ENCODE results near the gene SHB. TPM values are rescaled to one million over a fixed set of nuclear protein-coding genes. Genes with fewer than 3 reads are reported as not detected.

The SHB gene
- total and polyA plus RNA-seq, 2 donors from 2014 or later: 16.4 to 39.8 TPM

DNA sequence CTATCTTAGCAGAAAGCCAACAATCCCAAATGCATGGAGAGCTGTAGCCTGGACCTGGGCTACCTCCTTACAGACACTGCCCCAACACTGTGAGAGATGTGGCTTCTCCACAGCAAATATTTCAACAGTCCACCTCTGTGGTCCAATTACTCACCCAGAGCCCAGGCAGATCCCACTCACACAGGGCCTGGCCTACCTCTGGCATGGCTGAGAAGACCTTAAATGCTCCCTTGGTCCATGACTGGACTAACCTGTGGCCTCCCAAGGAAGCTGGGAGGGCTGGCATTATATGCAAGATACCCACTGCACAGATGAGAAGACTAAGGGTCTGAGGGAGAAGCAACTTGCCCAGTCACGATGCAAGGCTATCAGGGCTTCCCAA is 142.3 kb downstream of the SHB start:
- Histone ChIP-seq H3K4me3 (ENCODE audit: low read length in 3 of 3) (no peak overlapping the region), H3K4me1 (ENCODE audit: control insufficient read depth in 2 of 3, insufficient read depth in 2 of 3, low read depth in 1 of 3, low read length in 3 of 3) (peaks cover 0 to 30% (median 27%) of the 10 kb centered on the region in 3 donors), H3K9me3 (ENCODE audit: control insufficient read depth in 2 of 3, insufficient read depth in 1 of 3, low read length in 3 of 3) (no peaks in the 10 kb centered on the region), H3K9ac (ENCODE audit: low read length in 3 of 3) (peak overlapping the region in 1 of 3 donors; percentile 17), H3K36me3 (ENCODE audit: control insufficient read depth in 2 of 3, insufficient read depth in 3 of 3, low read length in 3 of 3) (no peaks in the 10 kb centered on the region), H3K27me3 (ENCODE audit: control insufficient read depth, insufficient read depth, low read length) (no peaks in the 10 kb centered on the region), H3K27ac (ENCODE audit: low read depth in 2 of 2, low read length in 2 of 2) (no peak overlapping the region)
- TF ChIP-seq, protein P1, sequence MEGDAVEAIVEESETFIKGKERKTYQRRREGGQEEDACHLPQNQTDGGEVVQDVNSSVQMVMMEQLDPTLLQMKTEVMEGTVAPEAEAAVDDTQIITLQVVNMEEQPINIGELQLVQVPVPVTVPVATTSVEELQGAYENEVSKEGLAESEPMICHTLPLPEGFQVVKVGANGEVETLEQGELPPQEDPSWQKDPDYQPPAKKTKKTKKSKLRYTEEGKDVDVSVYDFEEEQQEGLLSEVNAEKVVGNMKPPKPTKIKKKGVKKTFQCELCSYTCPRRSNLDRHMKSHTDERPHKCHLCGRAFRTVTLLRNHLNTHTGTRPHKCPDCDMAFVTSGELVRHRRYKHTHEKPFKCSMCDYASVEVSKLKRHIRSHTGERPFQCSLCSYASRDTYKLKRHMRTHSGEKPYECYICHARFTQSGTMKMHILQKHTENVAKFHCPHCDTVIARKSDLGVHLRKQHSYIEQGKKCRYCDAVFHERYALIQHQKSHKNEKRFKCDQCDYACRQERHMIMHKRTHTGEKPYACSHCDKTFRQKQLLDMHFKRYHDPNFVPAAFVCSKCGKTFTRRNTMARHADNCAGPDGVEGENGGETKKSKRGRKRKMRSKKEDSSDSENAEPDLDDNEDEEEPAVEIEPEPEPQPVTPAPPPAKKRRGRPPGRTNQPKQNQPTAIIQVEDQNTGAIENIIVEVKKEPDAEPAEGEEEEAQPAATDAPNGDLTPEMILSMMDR (IDR thresholded peaks at IDR 0.05; ENCODE audit: borderline replicate concordance, extremely low read depth, insufficient read depth): no peak
- FAIRE-seq: no peak
- no peak for DNase-seq
- intact Hi-C loops (cut with DNase I): no loop called here

DNA sequence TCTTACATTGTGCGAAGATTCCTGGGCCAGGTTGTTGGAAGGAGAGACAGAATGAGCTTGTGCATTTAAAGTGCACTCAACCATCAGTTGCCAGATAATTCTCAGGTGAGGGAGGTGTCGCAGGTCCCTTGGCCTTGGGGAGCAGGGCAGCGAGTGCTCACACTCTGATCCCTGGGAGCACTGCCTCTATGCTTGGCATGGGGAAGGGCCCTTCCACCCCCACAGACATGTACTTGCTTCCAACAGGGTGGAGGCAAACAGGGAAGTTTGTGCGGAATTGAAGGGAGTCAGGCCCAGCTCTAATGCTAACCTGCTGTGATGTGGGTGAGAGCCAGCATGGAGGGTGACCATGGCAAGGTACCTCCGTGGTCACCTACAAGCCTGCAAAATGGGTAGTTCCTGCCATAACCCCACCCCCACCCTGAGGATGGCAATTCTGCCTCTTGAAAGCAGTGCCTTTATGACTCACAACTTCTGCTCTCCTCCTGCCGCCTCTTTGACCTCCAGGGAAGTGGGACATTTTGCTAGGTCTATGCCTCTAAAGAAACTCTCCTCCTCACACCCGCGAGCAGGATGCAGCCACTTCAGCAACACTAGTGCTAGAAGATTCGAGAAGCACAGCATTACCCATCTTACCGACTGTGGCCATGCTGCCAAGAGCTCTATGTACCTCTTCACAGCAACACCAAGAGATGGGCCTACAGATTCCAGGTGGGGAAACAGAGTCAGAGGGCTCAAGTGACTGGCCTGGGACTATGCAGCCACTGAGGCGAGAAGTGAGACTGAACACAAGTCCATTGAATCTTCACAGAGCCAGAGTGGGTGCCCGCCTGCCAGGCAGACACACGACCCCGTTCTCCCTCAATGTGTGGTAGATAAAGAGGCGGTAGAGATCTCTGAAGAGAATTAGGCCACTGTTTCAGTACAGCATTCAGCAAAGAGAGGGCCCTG is 143.0 kb downstream of the SHB start:
- TF ChIP-seq, protein P1 (IDR thresholded peaks at IDR 0.05; ENCODE audit: borderline replicate concordance, extremely low read depth, insufficient read depth): no peak

DNA sequence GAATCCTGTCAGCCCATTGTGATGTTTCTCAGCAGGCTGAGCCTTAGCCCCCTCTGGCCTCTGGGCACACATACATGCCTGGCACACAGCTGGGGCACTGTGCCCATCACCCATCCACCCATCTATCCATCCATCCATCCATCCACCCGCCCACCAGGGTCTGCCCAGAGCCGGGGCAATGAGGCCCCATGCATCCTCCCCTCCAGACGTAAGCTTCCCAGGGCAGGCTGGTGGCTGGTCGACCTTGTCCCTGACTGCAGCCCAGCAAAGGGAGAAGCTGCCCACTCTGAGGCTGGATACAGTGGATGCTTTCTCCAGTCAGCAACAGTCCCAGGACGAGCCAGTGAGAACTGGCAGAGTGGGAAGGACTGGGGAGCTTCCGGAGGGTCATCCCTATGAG is 144.0 kb downstream of the SHB start:
- intact Hi-C loops (cut with DNase I): no loop called here
- no peak for DNase-seq
- Histone ChIP-seq H3K27ac (ENCODE audit: low read depth in 2 of 2, low read length in 2 of 2) (no peak overlapping the region), H3K36me3 (ENCODE audit: control insufficient read depth in 2 of 3, insufficient read depth in 3 of 3, low read length in 3 of 3) (peaks cover 0 to 4% (median 0%) of the 10 kb centered on the region in 3 donors), H3K27me3 (ENCODE audit: control insufficient read depth, insufficient read depth, low read length) (no peaks in the 10 kb centered on the region), H3K9me3 (ENCODE audit: control insufficient read depth in 2 of 3, insufficient read depth in 1 of 3, low read length in 3 of 3) (no peaks in the 10 kb centered on the region), H3K9ac (ENCODE audit: low read length in 3 of 3) (no peak overlapping the region), H3K4me3 (ENCODE audit: low read length in 3 of 3) (no peak overlapping the region), H3K4me1 (ENCODE audit: control insufficient read depth in 2 of 3, insufficient read depth in 2 of 3, low read depth in 1 of 3, low read length in 3 of 3) (peaks cover 0 to 35% (median 27%) of the 10 kb centered on the region in 3 donors)
- FAIRE-seq: no peak
- TF ChIP-seq, protein P1 (IDR thresholded peaks at IDR 0.05; ENCODE audit: borderline replicate concordance, extremely low read depth, insufficient read depth): no peak

More for the DNA sequence above, 143.0 kb downstream of the SHB start:
- no peak overlapping the region for H3K4me3 ChIP-seq (ENCODE audit: low read length in 3 of 3)
- H3K9ac ChIP-seq (ENCODE audit: low read length in 3 of 3): peak overlapping the region in 1 of 3 donors; percentile 17
- H3K36me3 ChIP-seq (ENCODE audit: control insufficient read depth in 2 of 3, insufficient read depth in 3 of 3, low read length in 3 of 3): peaks cover 0 to 3% (median 0%) of the 10 kb centered on the region in 3 donors
- intact Hi-C loops (cut with DNase I): no loop called here
- no peak for FAIRE-seq
- no peak for DNase-seq
- peaks cover 0 to 30% (median 27%) of the 10 kb centered on the region in 3 donors for H3K4me1 ChIP-seq (ENCODE audit: control insufficient read depth in 2 of 3, insufficient read depth in 2 of 3, low read depth in 1 of 3, low read length in 3 of 3)
- no peaks in the 10 kb centered on the region for H3K9me3 ChIP-seq (ENCODE audit: control insufficient read depth in 2 of 3, insufficient read depth in 1 of 3, low read length in 3 of 3)
- no peaks in the 10 kb centered on the region for H3K27me3 ChIP-seq (ENCODE audit: control insufficient read depth, insufficient read depth, low read length)
- H3K27ac ChIP-seq (ENCODE audit: low read depth in 2 of 2, low read length in 2 of 2): no peak overlapping the region
